SU-DHL-6 (cell line): ENCODE measurements around the gene OR52L1.

Experiments
- CTCF ChIP-seq: fragments of 200-600 bp; sonication (generic); IDR thresholded peaks from one replicate; pipeline ENCODE4 v1.5.1; 2017; ENCODE audit warnings: antibody characterized with exemption, mild to moderate bottlenecking, low read length, moderate library complexity; ENCODE audit not compliant: insufficient read depth, poor library complexity, severe bottlenecking
- EZH2phosphoT487 ChIP-seq: fragments of 200-600 bp; sonication (generic), shearing (Covaris generic); conservative IDR thresholded peaks from 2 replicates; pipeline ENCODE4 v1.6.1; 2018; ENCODE audit warnings: mild to moderate bottlenecking, antibody characterized with exemption, low read length, moderate library complexity, mixed read lengths

GRCh38 chr11:6006395-6006794 is 19.6 kb upstream of the OR52L1 start:
- TF ChIP-seq CTCF (no peak), EZH2phosphoT487 (no peak)
